Mesothelial cell of epicardium (in vitro differentiated cells): Measurements from ENCODE around the gene CNPY3. TPM values are rescaled to one million over a fixed set of nuclear protein-coding genes. Genes with fewer than 3 reads are reported as not detected.

Experiments used
- DNase-seq, 2 experiments: peaks; one replicate each; pipeline ENCODE4 v3.0.0; 2021; ENCODE audit warnings: low spot score in 2 of 2; ENCODE audit not compliant: unreplicated experiment in 2 of 2
- H3K27ac Mint-ChIP-seq: 2 replicates; pipeline ENCODE4 v1.8.0; 2021; ENCODE audit warnings: mixed read lengths
- H3K27me3 Mint-ChIP-seq: 2 replicates; pipeline ENCODE4 v1.8.0; 2021; ENCODE audit warnings: low read depth, mixed read lengths
- H3K36me3 Mint-ChIP-seq: 2 replicates; pipeline ENCODE4 v1.8.0; 2021; ENCODE audit warnings: mixed read lengths
- H3K4me1 Mint-ChIP-seq: 2 replicates; pipeline ENCODE4 v1.8.0; 2021; ENCODE audit warnings: mixed read lengths
- H3K4me3 Mint-ChIP-seq: 2 replicates; pipeline ENCODE4 v1.8.0; 2021; ENCODE audit warnings: mild to moderate bottlenecking, moderate library complexity, mixed read lengths
- H3K9me3 Mint-ChIP-seq: 2 replicates; pipeline ENCODE4 v1.8.0; 2021; ENCODE audit warnings: mixed read lengths
- total RNA-seq: library from RNA; stranded (reverse); gene quantifications from 3 replicates; pipeline ENCODE4 v1.2.1, GENCODE V29; 2021
- TF ChIP-seq, protein P1 (sequence below): fragments of 200-600 bp; sonication (generic); IDR thresholded peaks from one replicate; pipeline ENCODE4 v1.5.0; 2021; ENCODE audit warnings: antibody characterized with exemption; ENCODE audit not compliant: unreplicated experiment

Gene CNPY3
- total RNA-seq, 1 donor from 2014 or later, result 61.6 TPM

DNA sequence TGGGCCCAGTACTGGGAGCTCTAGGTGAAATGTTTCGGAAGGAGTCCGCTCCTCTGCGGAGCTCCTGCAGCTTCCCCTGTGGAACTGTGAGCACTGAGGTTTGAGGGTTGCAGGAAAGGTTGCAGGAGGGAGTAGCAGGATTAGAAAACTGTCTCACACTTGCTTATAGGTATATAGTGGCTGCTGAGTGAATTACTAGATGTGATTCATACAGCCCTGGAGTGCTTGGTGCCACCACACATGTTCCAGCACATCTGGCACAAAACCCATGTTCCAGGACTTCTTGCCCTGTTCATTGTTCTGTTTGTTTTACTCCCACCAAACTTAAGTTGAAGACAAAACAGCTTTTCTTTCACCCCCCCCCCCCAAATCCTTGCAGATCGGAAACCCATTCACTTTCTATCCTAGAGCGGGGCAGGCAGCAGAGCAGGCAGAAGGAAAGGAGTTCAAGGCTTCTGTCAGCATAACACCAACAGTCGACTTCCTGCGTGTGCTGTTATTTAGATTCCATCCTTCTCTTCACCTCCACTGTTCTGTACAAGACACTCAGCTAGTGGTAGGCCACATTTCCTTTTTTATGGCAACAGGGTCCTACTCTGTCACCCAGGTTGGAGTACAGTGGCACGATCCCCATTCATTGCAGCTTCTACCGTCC is 50.4 kb downstream of the CNPY3 start:
- peaks cover 27% of the 10 kb centered on the region for H3K4me1 Mint-ChIP-seq
- H3K27me3 Mint-ChIP-seq, result no peaks in the 10 kb centered on the region
- TF ChIP-seq, protein P1, sequence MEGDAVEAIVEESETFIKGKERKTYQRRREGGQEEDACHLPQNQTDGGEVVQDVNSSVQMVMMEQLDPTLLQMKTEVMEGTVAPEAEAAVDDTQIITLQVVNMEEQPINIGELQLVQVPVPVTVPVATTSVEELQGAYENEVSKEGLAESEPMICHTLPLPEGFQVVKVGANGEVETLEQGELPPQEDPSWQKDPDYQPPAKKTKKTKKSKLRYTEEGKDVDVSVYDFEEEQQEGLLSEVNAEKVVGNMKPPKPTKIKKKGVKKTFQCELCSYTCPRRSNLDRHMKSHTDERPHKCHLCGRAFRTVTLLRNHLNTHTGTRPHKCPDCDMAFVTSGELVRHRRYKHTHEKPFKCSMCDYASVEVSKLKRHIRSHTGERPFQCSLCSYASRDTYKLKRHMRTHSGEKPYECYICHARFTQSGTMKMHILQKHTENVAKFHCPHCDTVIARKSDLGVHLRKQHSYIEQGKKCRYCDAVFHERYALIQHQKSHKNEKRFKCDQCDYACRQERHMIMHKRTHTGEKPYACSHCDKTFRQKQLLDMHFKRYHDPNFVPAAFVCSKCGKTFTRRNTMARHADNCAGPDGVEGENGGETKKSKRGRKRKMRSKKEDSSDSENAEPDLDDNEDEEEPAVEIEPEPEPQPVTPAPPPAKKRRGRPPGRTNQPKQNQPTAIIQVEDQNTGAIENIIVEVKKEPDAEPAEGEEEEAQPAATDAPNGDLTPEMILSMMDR, result no peak
- peak overlapping the region; percentile 85 for H3K4me3 Mint-ChIP-seq
- peaks cover 2% of the 10 kb centered on the region for H3K36me3 Mint-ChIP-seq
- no peaks in the 10 kb centered on the region for H3K9me3 Mint-ChIP-seq
- no peak for DNase-seq
- peak overlapping the region; percentile 95 for H3K27ac Mint-ChIP-seq

DNA sequence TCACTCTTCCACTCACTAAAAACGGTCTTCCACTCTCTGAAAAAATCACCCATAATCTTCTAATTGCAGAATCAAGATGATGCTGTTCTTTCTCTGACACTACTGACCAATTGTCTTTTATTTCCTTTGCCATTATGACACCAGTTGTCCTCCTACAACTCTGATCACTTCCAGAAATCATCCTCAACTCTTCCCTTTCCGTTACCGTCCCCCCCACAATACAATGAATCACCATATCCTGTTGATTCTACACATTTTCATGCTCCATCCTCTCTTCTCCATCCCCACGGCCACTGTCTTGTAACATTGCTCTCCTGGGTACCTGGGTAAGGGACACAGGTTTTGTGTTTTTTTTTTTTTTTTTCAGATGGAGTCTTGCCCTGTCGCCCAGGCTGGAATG is 52.6 kb downstream of the CNPY3 start:
- H3K9me3 Mint-ChIP-seq, result no peaks in the 10 kb centered on the region

DNA sequence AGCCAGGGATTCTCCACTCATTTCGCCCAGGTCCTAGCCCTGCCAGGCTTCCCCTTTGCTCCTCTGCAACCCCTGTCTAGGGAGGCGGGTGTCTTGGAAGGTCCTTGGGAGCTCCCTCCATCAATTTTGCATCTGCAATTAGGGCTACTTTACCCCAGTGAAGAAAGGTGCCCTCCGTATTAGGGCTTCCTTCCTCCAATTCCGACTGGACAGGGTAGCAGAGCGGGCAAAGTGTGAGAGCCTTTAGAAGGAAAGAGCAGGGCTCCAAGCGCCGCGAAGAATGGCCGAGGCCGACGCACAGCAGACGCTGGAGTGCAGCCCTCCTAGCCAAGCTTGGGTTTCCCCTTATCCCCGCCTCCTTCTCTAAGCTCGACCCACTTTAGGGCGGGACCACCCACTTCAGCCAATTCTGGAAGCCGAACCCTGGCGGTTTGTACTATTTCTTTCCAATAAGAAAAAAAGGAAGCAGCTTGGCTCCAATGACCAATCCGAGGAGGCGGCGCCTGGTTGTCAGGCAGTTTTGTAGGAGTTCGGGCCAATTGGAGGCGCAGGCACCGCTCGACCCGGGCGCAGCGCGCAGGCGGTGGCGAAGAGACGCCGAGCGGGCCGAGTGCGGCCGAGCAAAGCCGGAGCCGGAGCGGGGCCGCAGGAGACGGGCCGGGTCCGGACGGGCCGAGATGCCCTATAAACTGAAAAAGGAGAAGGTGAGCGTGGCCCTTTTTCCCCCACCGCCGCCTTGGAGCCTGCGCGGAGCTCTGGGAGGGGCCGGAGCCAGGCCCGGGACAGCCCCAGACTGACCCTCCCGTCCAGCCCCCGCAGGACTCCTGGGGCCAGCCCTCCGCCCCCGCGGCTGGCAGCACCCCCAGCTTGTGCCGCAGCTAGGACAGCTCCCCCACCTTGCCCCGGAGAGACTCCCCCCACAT is 55.0 kb downstream of the CNPY3 start, which contains the start of gene PPP2R5D:
PPP2R5D (plus strand) TSS at position 570 of the 923 bp plus-strand sequence; CDS start at position 678, 108 bp downstream.
- TF ChIP-seq, protein P1, result no peak
- Mint-ChIP-seq H3K4me3 (peak within 1 kb of the TSS; percentile 84), H3K9me3 (no peaks in the 10 kb centered on the region), H3K27me3 (no peaks in the 10 kb centered on the region), H3K36me3 (peaks cover 3% of the 10 kb centered on the region), H3K27ac (peak within 1 kb of the TSS; percentile 94), H3K4me1 (peaks cover 34% of the 10 kb centered on the region)
- peak; percentile 93 to 96 for DNase-seq

More for the DNA sequence above, 52.6 kb downstream of the CNPY3 start:
- DNase-seq, result no peak
- Mint-ChIP-seq H3K4me1 (peaks cover 40% of the 10 kb centered on the region), H3K4me3 (no peak overlapping the region), H3K36me3 (peaks cover 1% of the 10 kb centered on the region), H3K27me3 (no peaks in the 10 kb centered on the region), H3K27ac (no peak overlapping the region)
- TF ChIP-seq, protein P1, result no peak

- H3K4me1 Mint-ChIP-seq, result peaks cover 27% of the 10 kb centered on the region
- peak overlapping the region; percentile 84 for H3K4me3 Mint-ChIP-seq
- H3K27ac Mint-ChIP-seq, result peak overlapping the region; percentile 89
- TF ChIP-seq, protein P1, result no peak
- DNase-seq, result no peak
- H3K9me3 Mint-ChIP-seq, result no peaks in the 10 kb centered on the region
- H3K27me3 Mint-ChIP-seq, result no peaks in the 10 kb centered on the region
- H3K36me3 Mint-ChIP-seq, result peaks cover 7% of the 10 kb centered on the region
These were observed 55.7 kb downstream of the CNPY3 start for GRCh38 chr6:42984924-42985475.

- no peaks in the 10 kb centered on the region for H3K9me3 Mint-ChIP-seq
- peaks cover 27% of the 10 kb centered on the region for H3K4me1 Mint-ChIP-seq
- no peak overlapping the region for H3K4me3 Mint-ChIP-seq
- TF ChIP-seq, protein P1, result no peak
- H3K36me3 Mint-ChIP-seq, result peaks cover 16% of the 10 kb centered on the region
- no peak for DNase-seq
- H3K27ac Mint-ChIP-seq, result no peak overlapping the region
- H3K27me3 Mint-ChIP-seq, result no peaks in the 10 kb centered on the region
These were observed 58.5 kb downstream of the CNPY3 start for GRCh38 chr6:42987533-42988451.
